Large intestine (tissue), 3 donors: ENCODE results near the gene CHD2. TPM values are rescaled to one million over a fixed set of nuclear protein-coding genes. Genes with fewer than 3 reads are reported as not detected.

Experiments
- DNase-seq, 2 donors: peaks; one replicate each; pipeline versions ENCODE4 v3.0.0 to v3.0.0-alpha.2; 2013
- H3K27ac ChIP-seq: one replicate; pipeline ENCODE4 v1.5.1; 2013; ENCODE audit warnings: low read length
- H3K27me3 ChIP-seq: 2 replicates; pipeline ENCODE4 v1.6.1; 2013; ENCODE audit warnings: low read length; ENCODE audit not compliant: control insufficient read depth, insufficient read depth
- H3K36me3 ChIP-seq: 2 replicates; pipeline ENCODE4 v1.6.1; 2013; ENCODE audit warnings: low read length; ENCODE audit not compliant: control insufficient read depth, insufficient read depth
- H3K4me1 ChIP-seq: one replicate; pipeline ENCODE4 v1.6.1; 2013; ENCODE audit warnings: low read length; ENCODE audit not compliant: control insufficient read depth, insufficient read depth
- H3K4me3 ChIP-seq: one replicate; pipeline ENCODE4 v1.5.1; 2013; ENCODE audit warnings: low read length
- H3K9me3 ChIP-seq: one replicate; pipeline ENCODE4 v1.6.1; 2013; ENCODE audit warnings: mild to moderate bottlenecking, low read depth, low read length, moderate library complexity; ENCODE audit not compliant: control insufficient read depth
- whole genome bisulfite sequencing: methylation state at CpG from one replicate; pipeline ENCODE4 v1.1.5; 2013; ENCODE audit warnings: low lambda C conversion rate; ENCODE audit not compliant: insufficient coverage; 5-methylcytosine and 5-hydroxymethylcytosine counted together
- polyA plus RNA-seq: library from polyadenylated mRNA; unstranded; fragments of 120-200 nt; gene quantifications from one replicate; pipeline ENCODE4 v1.2.1, GENCODE V29; 2013

Gene CHD2
- polyA plus RNA-seq, 1 donor, result 75.7 TPM

- Histone ChIP-seq H3K27ac (peak overlapping the region; percentile 99), H3K9me3 (no peaks in the 10 kb centered on the region), H3K36me3 (peaks cover 20% of the 10 kb centered on the region), H3K4me1 (peaks cover 2% of the 10 kb centered on the region), H3K27me3 (no peaks in the 10 kb centered on the region), H3K4me3 (no peak overlapping the region)
- WGBS, result 93% methylated on average over 4 of the region's 5 CpGs
- no peak for DNase-seq
Observed at GRCh38 chr15:92898988-92899582, 1.0 kb upstream of the CHD2 start.

- Histone ChIP-seq H3K27me3 (no peaks in the 10 kb centered on the region), H3K27ac (peak overlapping the region; percentile 99), H3K36me3 (peaks cover 15% of the 10 kb centered on the region), H3K4me1 (peaks cover 2% of the 10 kb centered on the region), H3K9me3 (no peaks in the 10 kb centered on the region), H3K4me3 (no peak overlapping the region)
- DNase-seq, result no peak
- WGBS, result no CpG with 5 or more reads among the region's 1 CpG
Observed at GRCh38 chr15:92899601-92899947, 550 bp upstream of the CHD2 start.

- Histone ChIP-seq H3K9me3 (no peaks in the 10 kb centered on the region), H3K27me3 (no peaks in the 10 kb centered on the region), H3K36me3 (peaks cover 7% of the 10 kb centered on the region), H3K4me3 (peak overlapping the region; percentile 87), H3K27ac (peak overlapping the region; percentile 99), H3K4me1 (peaks cover 2% of the 10 kb centered on the region)
- 0% methylated on average over 3 of the region's 6 CpGs for WGBS
- no peak for DNase-seq
Observed at GRCh38 chr15:92900731-92901071, 577 bp downstream of the CHD2 start.

- H3K4me1 ChIP-seq, result peaks cover 5% of the 10 kb centered on the region
- peak overlapping the region; percentile 87 for H3K4me3 ChIP-seq
- H3K27ac ChIP-seq, result peak overlapping the region; percentile 99
- no peaks in the 10 kb centered on the region for H3K27me3 ChIP-seq
- WGBS, result 3% methylated on average over 6 of the region's 8 CpGs
- H3K9me3 ChIP-seq, result no peaks in the 10 kb centered on the region
- DNase-seq, result peak in 1 of 2 donors; percentile 48
- peaks cover 7% of the 10 kb centered on the region for H3K36me3 ChIP-seq
Observed at GRCh38 chr15:92901072-92901761, 1.1 kb downstream of the CHD2 start.

GRCh38 chr15:92901995-92902394, 1.9 kb downstream of the CHD2 start:
- H3K27me3 ChIP-seq, result no peaks in the 10 kb centered on the region
- no CpG with 5 or more reads among the region's 2 CpGs for WGBS
- DNase-seq, result no peak
- H3K27ac ChIP-seq, result peak overlapping the region; percentile 99
- H3K4me1 ChIP-seq, result peaks cover 11% of the 10 kb centered on the region
- peak overlapping the region; percentile 87 for H3K4me3 ChIP-seq
- peaks cover 7% of the 10 kb centered on the region for H3K36me3 ChIP-seq
- no peaks in the 10 kb centered on the region for H3K9me3 ChIP-seq

GRCh38 chr15:92902737-92903593, 2.8 kb downstream of the CHD2 start:
- Histone ChIP-seq H3K9me3 (no peaks in the 10 kb centered on the region), H3K4me3 (peak overlapping the region; percentile 87), H3K27me3 (no peaks in the 10 kb centered on the region), H3K27ac (peak overlapping the region; percentile 99), H3K4me1 (peaks cover 20% of the 10 kb centered on the region), H3K36me3 (peaks cover 2% of the 10 kb centered on the region)
- DNase-seq, result peak in 1 of 2 donors; percentile 72
- WGBS, result 8% methylated on average over 3 of the region's 4 CpGs

- H3K4me1 ChIP-seq, result peaks cover 25% of the 10 kb centered on the region
Observed at GRCh38 chr15:92903631-92903965, 3.5 kb downstream of the CHD2 start.

GRCh38 chr15:92903966-92904721, 4.0 kb downstream of the CHD2 start:
- Histone ChIP-seq H3K4me1 (peaks cover 31% of the 10 kb centered on the region), H3K27me3 (no peaks in the 10 kb centered on the region), H3K36me3 (no peaks in the 10 kb centered on the region), H3K27ac (peak overlapping the region; percentile 99), H3K4me3 (peak overlapping the region; percentile 87), H3K9me3 (no peaks in the 10 kb centered on the region)
- DNase-seq, result peak; percentile 99 to 100
- WGBS, result no CpG with 5 or more reads among the region's 47 CpGs

More at GRCh38 chr15:92903631-92903965, 3.5 kb downstream of the CHD2 start:
- Histone ChIP-seq H3K4me3 (peak overlapping the region; percentile 87), H3K27ac (peak overlapping the region; percentile 99), H3K27me3 (no peaks in the 10 kb centered on the region), H3K36me3 (no peaks in the 10 kb centered on the region), H3K9me3 (no peaks in the 10 kb centered on the region)
- 7% methylated on average over 3 of the region's 8 CpGs for WGBS
- no peak for DNase-seq

- Histone ChIP-seq H3K36me3 (peaks cover 4% of the 10 kb centered on the region), H3K27me3 (no peaks in the 10 kb centered on the region), H3K27ac (peak overlapping the region; percentile 93), H3K4me3 (peak overlapping the region; percentile 51), H3K4me1 (peaks cover 33% of the 10 kb centered on the region), H3K9me3 (no peaks in the 10 kb centered on the region)
- WGBS, result 0% methylated on average over 2 of the region's 16 CpGs
- DNase-seq, result peak in 1 of 2 donors; percentile 54
Observed at GRCh38 chr15:92904722-92905571, 4.8 kb downstream of the CHD2 start.
